Glomerular endothelial cell (primary cell): ENCODE results near the gene CDC42. TPM values are rescaled to one million over a fixed set of nuclear protein-coding genes. Genes with fewer than 3 reads are reported as not detected.

Source experiments
- DNase-seq: peaks from one replicate; pipeline ENCODE4 v3.0.0-alpha.2; 2011; ENCODE audit warnings: low read depth, low spot score; ENCODE audit errors: extremely low read depth
- total RNA-seq: library from RNA; depleted of rRNA; stranded (reverse); fragments of >200 nt; gene quantifications from 2 replicates; pipeline ENCODE4 v1.2.3, GENCODE V29; 2015

The CDC42 gene
- total RNA-seq, 1 donor from 2014 or later = 349 TPM

GRCh38 chr1:22104865-22105437 lies 52.4 kb downstream of the CDC42 start:
- DNase-seq = no peak

- no peak for DNase-seq
These were observed 53.2 kb downstream of the CDC42 start for GRCh38 chr1:22105611-22106207.

GRCh38 chr1:22107126-22107525 lies 54.6 kb downstream of the CDC42 start:
- no peak for DNase-seq

- DNase-seq = no peak
These were observed 56.0 kb downstream of the CDC42 start for GRCh38 chr1:22108339-22109105.

GRCh38 chr1:22110016-22110415 lies 57.5 kb downstream of the CDC42 start:
- no peak for DNase-seq

- DNase-seq = no peak
These were observed 58.6 kb downstream of the CDC42 start for GRCh38 chr1:22111115-22111514.

- DNase-seq = no peak
These were observed 59.1 kb downstream of the CDC42 start for GRCh38 chr1:22111620-22112019.

GRCh38 chr1:22112554-22112953 lies 60.0 kb downstream of the CDC42 start:
- no peak for DNase-seq

- DNase-seq = no peak
These were observed 61.8 kb downstream of the CDC42 start for GRCh38 chr1:22114083-22115012.

- no peak for DNase-seq
These were observed 62.8 kb downstream of the CDC42 start for GRCh38 chr1:22115286-22115685.

GRCh38 chr1:22117238-22117637 lies 64.7 kb downstream of the CDC42 start:
- no peak for DNase-seq

GRCh38 chr1:22117851-22118250 lies 65.3 kb downstream of the CDC42 start:
- DNase-seq = no peak

- DNase-seq = no peak
These were observed 65.9 kb downstream of the CDC42 start for GRCh38 chr1:22118291-22118992.

- DNase-seq = no peak
These were observed 67.3 kb downstream of the CDC42 start for GRCh38 chr1:22119626-22120468.

- DNase-seq = no peak
These were observed 67.9 kb downstream of the CDC42 start for GRCh38 chr1:22120469-22120790.

GRCh38 chr1:22121421-22121911 lies 69.0 kb downstream of the CDC42 start:
- DNase-seq = no peak

- DNase-seq = no peak
These were observed 70.0 kb downstream of the CDC42 start for GRCh38 chr1:22122273-22123070.

GRCh38 chr1:22123071-22123390 lies 70.5 kb downstream of the CDC42 start:
- DNase-seq = no peak

- DNase-seq = no peak
These were observed 71.4 kb downstream of the CDC42 start for GRCh38 chr1:22123901-22124404.
